C4-2B (cell line): ENCODE results near the gene RASAL2.

Experiments
- ZFX ChIP-seq: fragments of 450-650 bp; IDR thresholded peaks from 2 replicates; pipeline ENCODE4 v1.6.1; 2017
- TF ChIP-seq, protein P1 (sequence below): fragments of 450-650 bp; conservative IDR thresholded peaks from 2 replicates; pipeline ENCODE4 v1.5.1; 2017; ENCODE audit warnings: mild to moderate bottlenecking

DNA sequence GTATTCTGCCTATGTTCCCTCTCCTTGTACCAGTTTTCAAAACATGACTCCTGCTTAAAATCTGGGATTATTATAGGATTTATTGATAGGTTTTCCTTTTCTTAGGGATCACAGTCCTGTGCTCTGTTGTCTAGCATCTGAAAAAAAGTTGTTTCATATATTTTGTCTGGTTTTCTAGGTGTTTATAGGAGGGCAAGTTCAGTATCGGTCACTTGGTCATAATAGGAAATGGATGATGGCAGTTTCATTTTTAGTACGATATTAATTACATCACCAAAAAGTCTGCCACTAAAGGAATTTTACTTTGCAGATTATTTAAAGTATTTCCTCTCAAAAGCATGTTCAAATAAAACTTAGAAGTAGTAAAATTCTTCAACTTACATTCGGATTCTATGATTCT lies 94.4 kb downstream of the RASAL2 start:
- TF ChIP-seq, protein P1, sequence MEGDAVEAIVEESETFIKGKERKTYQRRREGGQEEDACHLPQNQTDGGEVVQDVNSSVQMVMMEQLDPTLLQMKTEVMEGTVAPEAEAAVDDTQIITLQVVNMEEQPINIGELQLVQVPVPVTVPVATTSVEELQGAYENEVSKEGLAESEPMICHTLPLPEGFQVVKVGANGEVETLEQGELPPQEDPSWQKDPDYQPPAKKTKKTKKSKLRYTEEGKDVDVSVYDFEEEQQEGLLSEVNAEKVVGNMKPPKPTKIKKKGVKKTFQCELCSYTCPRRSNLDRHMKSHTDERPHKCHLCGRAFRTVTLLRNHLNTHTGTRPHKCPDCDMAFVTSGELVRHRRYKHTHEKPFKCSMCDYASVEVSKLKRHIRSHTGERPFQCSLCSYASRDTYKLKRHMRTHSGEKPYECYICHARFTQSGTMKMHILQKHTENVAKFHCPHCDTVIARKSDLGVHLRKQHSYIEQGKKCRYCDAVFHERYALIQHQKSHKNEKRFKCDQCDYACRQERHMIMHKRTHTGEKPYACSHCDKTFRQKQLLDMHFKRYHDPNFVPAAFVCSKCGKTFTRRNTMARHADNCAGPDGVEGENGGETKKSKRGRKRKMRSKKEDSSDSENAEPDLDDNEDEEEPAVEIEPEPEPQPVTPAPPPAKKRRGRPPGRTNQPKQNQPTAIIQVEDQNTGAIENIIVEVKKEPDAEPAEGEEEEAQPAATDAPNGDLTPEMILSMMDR: no peak
- no peak for TF ChIP-seq ZFX
